Measurements from ENCODE around the gene UBE2G1.
"Not testable (repeated sequence)": the region's sequence is repeated elsewhere in the genome, so short reads cannot be mapped to it uniquely, and the experiment has no call there.

Gene UBE2G1

GRCh38 chr17:4366327-4367063 is at the start of gene UBE2G1:
Gene UBE2G1 (minus strand): TSS chr17:4366675. CDS start chr17:4366316, 359 bp downstream.
- peak; percentile 99 for DNase-seq (ENCODE audit: low read depth in 3 of 3)

- peak; percentile 72 to 92 (median 87) for DNase-seq (ENCODE audit: low read depth in 3 of 3)
Measured at GRCh38 chr17:4412933-4413831, 46.7 kb upstream of the UBE2G1 start.

- no peak for DNase-seq (ENCODE audit: low read depth in 3 of 3)
Measured at GRCh38 chr17:4411201-4411600, 44.7 kb upstream of the UBE2G1 start.

GRCh38 chr17:4409659-4410058 is 43.2 kb upstream of the UBE2G1 start:
- DNase-seq (ENCODE audit: low read depth in 3 of 3): no peak

GRCh38 chr17:4407851-4408250 is 41.4 kb upstream of the UBE2G1 start:
- DNase-seq (ENCODE audit: low read depth in 3 of 3): no peak

- DNase-seq (ENCODE audit: low read depth in 3 of 3): no peak
Measured at GRCh38 chr17:4407216-4407615, 40.7 kb upstream of the UBE2G1 start.

- DNase-seq (ENCODE audit: low read depth in 3 of 3): no peak
Measured at GRCh38 chr17:4406386-4406785, 39.9 kb upstream of the UBE2G1 start.

GRCh38 chr17:4405699-4406098 is 39.2 kb upstream of the UBE2G1 start:
- no peak for DNase-seq (ENCODE audit: low read depth in 3 of 3)

- DNase-seq (ENCODE audit: low read depth in 3 of 3): no peak
Measured at GRCh38 chr17:4405038-4405669, 38.7 kb upstream of the UBE2G1 start.

- no peak for DNase-seq (ENCODE audit: low read depth in 3 of 3)
Measured at GRCh38 chr17:4397840-4398239, 31.4 kb upstream of the UBE2G1 start.

- DNase-seq (ENCODE audit: low read depth in 3 of 3): no peak
Measured at GRCh38 chr17:4395111-4395478, 28.6 kb upstream of the UBE2G1 start.

GRCh38 chr17:4394208-4395110 is 28.0 kb upstream of the UBE2G1 start:
- DNase-seq (ENCODE audit: low read depth in 3 of 3): no peak

- DNase-seq (ENCODE audit: low read depth in 3 of 3): no peak
Measured at GRCh38 chr17:4393806-4394205, 27.3 kb upstream of the UBE2G1 start.

GRCh38 chr17:4389079-4389478 is 22.6 kb upstream of the UBE2G1 start:
- no peak for DNase-seq (ENCODE audit: low read depth in 3 of 3)

- DNase-seq (ENCODE audit: low read depth in 3 of 3): no peak
Measured at GRCh38 chr17:4387137-4387536, 20.7 kb upstream of the UBE2G1 start.

- DNase-seq (ENCODE audit: low read depth in 3 of 3): no peak
Measured at GRCh38 chr17:4386406-4386805, 19.9 kb upstream of the UBE2G1 start.

- DNase-seq (ENCODE audit: low read depth in 3 of 3): no peak
Measured at GRCh38 chr17:4381690-4382671, 15.5 kb upstream of the UBE2G1 start.

- no peak for DNase-seq (ENCODE audit: low read depth in 3 of 3)
Measured at GRCh38 chr17:4378626-4379025, 12.2 kb upstream of the UBE2G1 start.

- not testable (repeated sequence) for DNase-seq (ENCODE audit: low read depth in 3 of 3)
Measured at GRCh38 chr17:4377247-4377646, 10.8 kb upstream of the UBE2G1 start.

GRCh38 chr17:4375796-4376440 is 9.4 kb upstream of the UBE2G1 start:
- DNase-seq (ENCODE audit: low read depth in 3 of 3): not testable (repeated sequence)

Measured in stimulated activated CD4-positive, alpha-beta T cell treated with anti-CD3 and anti-CD28 coated beads, TNF-alpha, amount 100 ng/mL, for 4 hours (primary cell).